ENCODE data around the gene EBF3.

GRCh38 chr10:129843131-129843541 is 120.9 kb downstream of the EBF3 start:
- TF ChIP-seq CTCF (IDR thresholded peaks at IDR 0.05 in 8 of 11, conservative IDR thresholded peaks at IDR 0.05 in 3 of 11) (no peak), POLR2A (IDR thresholded peaks at IDR 0.05) (no peak)
